ENCODE measurements around the gene GATAD2A.

GATAD2A gene

DNA sequence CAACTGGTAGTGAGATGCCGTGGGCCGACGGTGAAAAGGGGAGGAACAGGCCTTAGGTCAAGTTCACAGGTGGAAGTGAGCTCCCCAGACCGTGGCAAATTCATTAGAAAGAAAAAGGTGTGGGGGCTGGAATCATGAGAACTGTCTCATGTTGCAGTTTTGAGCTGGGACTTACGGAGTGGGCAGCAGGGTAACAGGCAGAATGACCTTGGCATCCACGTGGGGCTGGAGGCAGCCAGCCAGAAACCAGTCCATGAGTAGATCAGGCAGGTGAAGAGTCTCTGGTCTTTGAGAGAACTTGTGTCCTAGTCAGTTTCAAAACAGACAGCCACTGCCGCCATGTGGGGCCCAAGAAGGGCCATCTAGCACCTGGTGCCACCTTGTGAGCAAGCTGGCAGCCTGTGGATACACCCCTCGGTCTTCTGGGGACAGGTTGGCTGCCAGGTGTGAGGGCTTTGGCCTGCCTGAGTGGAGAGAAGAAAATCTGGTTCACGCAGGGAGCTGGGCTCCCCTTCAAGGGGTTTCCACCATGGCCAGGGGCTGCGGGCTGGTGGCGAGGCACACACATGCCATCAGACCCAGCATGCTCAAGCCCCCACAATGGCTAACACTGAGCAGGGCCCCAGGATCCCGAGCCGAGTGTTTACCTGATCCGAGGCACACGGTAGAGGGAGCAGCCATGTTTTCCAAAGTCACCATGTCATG, 86.0 kb downstream of the GATAD2A start:
- DNase-seq, result no peak

DNA sequence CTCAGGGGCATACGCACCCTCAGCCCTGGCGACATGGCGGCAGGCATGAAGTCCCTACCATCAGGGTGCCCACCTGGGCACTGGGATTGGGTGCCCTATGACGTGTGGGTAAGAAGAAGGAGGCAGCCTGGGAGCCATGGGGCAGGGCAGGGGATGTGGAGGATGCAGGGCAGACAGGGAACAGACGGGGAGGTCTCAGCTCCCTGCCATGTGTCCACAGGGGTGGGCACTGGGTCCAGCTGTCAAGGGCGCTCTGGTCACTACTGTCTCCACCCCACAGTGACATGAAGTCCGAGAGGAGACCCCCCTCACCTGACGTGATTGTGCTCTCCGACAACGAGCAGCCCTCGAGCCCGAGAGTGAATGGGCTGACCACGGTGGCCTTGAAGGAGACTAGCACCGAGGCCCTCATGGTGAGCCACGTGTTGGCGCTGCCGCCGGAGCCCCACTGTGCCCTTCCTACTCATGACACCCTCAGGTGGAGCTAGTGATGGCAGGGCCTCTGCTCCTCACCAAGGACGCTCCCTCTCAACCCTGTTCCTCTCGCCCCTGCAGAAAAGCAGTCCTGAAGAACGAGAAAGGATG, 86.6 kb downstream of the GATAD2A start:
- DNase-seq, result no peak

DNA sequence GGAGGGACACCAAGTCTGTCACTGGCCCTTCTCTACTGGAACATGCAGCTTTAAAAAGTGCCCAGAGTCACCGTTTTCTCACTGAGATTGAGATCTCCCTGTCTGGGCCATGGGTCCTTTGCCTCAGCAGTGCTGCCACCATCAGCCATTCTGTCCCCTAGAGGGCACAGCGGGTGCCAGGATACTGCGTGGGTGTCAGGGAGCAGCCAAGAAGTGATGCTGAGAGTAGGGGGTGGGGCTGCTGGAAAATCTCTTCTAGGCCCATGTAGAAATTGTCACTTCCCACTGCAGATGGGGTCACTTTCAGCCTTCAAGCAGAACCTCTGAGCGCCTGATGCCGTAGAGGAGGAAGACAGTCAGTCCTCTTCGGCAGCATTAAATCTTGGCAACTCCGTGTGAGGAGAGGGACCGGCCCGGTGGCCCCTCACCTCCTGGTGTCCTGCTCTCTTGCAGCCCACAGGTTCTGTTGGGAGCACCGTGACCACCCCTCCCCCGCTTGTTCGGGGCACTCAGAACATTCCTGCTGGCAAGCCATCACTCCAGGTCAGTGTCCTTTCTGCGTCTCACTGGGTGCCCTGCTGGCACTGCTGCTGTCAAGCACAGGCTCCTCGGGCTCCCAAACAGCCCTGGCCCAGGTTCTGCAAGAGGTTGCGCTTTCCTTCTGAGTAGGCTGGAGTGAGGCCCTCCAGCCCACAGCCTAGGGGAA, 88.5 kb downstream of the GATAD2A start:
- no peak for DNase-seq

DNA sequence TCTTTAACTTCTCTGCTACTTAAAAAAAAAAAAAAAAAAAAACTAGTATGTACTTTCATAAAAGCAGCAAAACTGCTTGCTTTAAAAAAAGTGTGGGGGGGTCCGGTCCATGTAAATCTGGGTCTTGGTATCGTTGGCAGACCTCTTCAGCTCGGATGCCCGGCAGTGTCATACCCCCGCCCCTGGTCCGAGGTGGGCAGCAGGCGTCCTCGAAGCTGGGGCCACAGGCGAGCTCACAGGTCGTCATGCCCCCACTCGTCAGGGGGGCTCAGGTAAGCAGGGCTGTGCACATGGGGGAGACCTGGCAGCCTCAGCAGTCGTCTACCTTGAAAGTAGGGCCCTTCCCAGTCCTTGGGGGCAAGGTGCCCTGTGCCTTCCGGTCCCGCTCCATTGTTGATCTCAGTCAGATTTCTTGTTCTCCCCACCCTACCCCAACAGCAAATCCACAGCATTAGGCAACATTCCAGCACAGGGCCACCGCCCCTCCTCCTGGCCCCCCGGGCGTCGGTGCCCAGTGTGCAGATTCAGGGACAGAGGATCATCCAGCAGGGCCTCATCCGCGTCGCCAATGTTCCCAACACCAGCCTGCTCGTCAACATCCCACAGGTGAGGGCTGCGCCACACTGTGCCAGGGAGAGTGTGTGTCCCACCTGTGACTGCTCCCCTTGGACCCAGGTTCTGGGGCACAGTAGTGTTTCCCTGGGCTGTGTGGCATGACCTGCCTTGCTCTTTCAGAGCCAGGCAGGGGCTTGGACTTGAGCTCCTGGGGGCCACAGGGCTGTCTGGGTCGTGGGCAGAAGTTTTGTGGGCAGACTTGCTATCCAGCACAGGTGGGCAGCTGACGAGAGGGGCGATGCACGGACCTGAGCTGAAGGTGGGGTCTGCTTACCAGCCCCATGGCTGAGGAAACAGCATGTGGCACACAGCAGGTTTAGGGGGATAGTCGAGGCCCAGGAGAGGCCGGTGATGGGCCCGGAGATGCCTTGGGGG, 90.4 kb downstream of the GATAD2A start:
- no peak for DNase-seq

DNA sequence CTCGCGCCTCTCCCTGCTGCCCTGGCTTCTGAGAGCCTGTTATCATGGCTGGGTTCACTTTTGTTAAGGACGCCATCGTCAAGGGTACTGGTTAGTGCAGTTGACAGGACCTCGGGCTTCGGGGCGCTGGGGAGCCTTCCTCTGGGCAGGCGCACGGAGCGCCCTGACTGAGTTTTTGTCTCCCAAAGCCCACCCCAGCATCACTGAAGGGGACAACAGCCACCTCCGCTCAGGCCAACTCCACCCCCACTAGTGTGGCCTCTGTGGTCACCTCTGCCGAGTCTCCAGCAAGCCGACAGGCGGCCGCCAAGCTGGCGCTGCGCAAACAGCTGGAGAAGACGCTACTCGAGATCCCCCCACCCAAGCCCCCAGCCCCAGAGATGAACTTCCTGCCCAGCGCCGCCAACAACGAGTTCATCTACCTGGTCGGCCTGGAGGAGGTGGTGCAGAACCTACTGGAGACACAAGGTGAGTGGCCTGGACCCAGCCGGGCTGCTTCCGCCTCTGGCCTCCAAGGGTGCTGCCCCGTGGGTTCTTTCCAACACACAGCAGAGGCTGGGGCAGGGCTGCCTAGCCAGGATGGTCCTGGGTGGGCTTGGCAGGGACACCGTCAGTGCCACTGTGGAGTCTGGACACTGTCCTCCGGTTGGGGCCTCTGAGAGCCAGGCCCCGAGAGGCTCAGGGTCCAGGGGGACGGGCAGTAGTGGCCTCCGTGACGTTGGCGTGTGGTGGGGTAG, 92.9 kb downstream of the GATAD2A start:
- no peak for DNase-seq

DNA sequence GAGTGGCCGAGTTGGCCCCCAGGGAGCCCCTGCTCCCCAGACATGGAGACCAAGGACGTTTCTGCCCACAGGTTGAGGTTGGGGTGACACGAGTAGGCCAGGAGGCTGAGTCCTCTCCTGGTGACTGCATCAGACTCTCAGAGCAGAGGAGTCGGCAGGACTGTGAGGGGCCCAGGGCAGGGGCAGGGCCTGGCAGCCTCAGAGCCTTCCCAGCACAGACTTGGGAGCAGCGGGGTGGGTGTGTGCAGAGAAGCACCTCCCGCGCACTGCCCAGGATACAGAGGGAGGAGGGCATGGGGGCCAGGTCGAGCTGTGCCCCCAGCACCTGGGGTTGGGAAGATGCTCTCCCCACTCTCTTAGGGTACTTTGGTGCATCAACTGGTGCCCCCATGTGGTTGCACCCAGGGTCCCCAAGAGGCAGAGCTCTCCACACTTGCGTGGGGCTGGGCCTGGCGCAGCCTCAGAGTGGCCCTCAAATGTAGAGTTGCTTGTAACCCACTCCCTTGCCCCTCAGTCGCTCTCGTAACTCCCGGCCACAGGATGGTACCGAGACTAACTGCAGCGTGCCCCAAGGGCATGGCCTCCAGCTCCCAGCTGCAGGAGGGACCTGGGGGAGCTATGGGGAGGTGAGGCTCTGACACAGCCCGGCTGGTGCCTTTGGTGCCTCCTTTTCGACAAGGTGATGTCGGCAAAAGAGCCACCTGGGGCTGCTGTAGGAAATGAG, 94.0 kb downstream of the GATAD2A start:
- DNase-seq, result no peak

DNA sequence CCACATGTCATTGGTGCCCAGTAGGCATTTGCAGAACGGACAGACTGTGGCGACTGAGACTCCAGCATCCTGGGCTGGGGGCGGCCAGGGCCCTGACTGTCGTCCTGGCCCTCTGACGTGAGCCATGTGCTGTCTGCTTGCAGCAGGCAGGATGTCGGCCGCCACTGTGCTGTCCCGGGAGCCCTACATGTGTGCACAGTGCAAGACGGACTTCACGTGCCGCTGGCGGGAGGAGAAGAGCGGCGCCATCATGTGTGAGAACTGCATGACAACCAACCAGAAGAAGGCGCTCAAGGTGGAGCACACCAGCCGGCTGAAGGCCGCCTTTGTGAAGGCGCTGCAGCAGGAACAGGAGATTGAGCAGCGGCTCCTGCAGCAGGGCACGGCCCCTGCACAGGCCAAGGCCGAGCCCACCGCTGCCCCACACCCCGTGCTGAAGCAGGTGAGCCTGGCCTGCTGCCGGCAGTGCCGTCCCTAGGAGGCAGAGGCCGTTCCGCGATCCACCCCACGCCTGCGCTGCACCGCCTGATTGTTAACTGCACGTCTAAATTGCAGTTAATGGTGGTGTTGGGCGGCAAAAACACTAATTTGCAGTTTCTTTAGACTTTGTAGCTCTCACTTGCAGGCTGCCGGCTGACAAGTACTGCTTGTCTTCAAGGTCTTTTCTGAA, 95.6 kb downstream of the GATAD2A start:
- DNase-seq, result no peak

DNA sequence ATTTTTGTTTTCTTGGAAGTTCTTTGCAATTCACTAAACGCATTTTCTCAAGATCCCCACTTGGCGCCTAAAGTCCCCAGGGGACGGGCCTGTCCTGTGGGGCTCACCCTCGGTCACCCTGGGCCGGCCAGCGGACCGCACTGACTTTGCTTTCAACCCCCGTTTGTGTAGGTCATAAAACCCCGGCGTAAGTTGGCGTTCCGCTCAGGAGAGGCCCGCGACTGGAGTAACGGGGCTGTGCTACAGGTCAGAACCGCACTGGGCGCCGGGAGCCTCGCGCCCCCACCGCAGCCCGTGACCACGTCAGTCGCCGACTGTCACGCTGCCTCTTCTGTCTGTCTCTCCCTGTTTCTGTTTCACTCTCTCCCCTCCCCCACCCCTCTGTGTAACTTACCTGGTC, 96.3 kb downstream of the GATAD2A start:
- DNase-seq, result no peak

DNA sequence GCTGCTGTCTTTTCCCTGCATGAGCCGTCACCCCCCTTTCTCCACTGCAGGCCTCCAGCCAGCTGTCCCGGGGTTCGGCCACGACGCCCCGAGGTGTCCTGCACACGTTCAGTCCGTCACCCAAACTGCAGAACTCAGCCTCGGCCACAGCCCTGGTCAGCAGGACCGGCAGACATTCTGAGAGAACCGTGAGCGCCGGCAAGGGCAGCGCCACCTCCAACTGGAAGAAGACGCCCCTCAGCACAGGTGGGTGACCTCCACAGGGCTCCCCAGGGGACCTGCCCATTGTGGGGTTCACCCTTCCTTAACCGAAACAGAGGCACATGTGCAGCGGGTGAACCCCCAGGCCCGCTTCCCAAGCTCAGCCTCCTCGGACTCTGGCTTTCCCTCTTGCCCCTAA, 96.8 kb downstream of the GATAD2A start:
- no peak for DNase-seq

DNA sequence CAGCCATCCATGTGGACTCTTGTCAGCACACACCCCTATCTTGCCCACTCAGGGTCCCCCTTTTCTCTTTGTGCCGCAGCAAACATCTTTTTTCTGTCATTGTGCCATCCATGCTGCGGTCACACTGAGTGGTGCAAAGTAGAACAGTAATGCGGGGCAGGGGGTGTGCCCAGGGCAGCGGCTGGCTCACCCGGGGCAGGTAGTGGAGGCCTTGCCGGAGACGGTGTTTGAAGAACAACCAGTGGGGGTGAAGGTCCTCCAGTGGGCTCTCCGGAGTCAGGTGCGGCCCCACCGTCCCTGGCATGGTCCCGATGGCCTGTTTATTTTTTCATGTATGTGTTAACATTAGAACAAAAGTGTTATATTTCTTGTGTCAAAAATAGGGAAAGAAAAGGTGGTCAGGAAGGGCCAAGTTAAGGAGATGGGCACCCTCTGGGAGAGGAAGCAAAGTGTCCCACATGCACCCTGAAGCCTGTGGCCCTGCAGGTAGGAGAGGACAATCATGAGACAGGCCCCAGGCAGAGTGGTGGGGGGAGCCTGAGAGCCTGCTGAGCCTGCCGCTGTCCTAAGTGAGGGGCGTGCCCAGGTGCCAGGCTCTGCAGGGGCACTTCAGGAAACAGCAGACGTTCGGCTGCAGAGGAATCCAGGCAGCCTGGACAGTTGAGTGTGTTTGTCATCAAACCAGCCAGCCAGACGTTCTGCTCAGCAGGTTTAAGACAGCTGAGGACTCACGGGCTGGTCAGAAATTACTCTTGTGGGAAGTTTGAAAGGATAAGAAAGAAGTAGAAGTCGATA, 97.5 kb downstream of the GATAD2A start:
- DNase-seq, result no peak

DNA sequence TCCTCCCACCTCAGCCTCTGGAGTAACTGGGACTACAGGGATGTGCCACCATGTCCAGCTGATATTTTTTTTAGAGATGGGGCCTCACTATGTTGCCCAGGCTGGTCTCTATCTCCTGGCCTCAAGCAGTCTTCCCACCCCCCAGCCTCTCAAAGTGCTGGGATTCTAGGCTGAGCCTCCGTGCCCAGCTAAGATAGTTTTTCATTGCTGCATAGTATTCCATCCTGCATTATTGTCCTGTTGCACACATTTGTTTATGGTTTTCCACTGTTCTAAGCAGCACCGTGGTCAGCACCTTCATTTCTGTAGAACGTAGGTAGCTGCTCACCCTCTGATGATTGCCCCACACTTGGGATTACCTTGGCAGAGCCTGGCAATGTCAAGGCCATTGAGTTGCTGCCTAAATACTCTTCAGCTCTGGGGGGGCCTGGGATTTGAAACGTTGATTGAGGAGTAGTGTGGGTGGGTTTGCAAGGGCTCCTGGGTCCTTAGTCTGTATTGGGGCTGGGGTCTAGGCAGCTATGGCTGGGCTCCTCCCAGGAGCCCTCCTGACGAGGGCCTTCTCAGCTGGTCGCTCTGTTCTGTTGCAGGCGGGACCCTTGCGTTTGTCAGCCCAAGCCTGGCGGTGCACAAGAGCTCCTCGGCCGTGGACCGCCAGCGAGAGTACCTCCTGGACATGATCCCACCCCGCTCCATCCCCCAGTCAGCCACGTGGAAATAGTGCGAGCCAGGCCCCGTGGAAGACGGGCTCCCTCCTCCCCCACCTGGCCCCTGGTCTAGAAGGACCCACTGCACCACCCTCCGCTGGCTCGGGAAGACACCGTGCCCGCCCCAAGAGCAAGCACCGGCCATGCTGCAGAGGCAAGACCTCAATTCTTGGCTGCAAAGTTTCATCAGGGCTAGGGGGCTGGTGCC, 99.5 kb downstream of the GATAD2A start:
- DNase-seq, result no peak

DNA sequence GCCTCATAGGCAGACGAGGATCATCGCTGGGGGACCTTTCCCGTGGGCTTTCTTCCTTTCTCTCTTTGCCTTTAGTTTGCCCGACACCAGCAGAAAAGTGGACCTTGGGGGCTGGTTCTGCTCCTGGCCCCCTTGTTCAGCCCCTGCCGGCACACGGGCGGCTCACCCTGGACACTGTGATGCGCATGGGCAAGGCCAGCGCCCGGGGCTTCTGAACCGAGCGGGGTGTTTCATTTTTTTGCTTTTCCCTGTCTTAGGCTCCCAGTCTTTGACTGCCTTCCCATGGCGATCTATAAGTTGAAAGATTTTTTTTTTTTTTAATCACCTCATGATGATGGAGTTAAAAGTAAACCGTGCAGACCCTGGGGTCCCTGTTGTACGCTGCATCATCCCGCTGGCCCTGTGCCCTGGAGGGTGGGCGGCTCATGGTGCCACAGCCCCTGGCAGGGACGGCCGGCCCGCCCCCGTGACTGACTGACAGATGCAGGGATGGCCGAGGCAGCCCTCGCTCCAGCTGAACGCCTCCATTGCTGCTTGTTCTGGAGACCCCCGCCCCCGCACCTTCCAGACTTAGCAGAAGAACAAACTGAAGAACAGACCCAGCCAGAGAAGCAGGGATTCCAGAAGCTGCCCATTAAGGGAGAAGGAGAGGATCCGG, 100.3 kb downstream of the GATAD2A start:
- no peak for DNase-seq

DNA sequence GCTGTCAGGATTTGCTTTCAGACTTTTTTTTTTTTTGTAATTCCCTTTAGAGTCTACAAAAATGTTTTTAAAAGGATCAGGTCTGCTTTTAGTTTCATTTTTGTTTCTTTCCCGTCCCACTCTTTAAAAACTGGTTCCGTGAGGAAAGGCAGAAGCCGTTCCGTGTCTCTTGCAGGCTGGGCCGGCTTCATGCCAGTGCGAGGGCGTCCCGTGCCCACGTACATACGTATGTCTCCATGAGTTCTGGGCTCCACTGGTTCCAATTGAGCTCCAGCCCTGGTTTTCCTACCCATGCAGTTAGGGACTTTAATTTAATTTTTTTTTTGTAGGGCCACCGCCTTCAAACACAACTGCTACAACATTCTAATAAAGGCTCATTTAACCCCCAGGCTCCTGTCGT, 101.1 kb downstream of the GATAD2A start:
- DNase-seq, result no peak

DNA sequence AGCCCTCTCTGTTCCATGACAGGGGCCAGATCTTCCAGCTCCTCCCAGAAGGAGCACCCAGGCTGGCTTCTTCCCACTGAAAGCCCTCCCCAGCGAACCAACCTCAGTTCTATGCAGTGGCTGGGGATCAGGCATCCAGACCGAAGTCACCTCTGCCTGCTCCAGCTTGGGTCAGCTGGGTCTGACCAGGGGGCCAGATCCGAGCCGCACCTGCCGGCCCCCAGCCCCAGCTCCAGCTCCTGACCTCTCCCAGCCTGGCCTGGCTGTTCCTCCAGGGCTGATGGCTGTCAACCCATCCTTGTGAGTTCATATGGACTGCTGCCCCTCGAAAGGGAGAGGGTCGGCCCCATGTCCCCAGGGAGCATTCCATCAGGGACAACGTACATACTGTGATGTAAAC, 101.9 kb downstream of the GATAD2A start:
- DNase-seq, result no peak

DNA sequence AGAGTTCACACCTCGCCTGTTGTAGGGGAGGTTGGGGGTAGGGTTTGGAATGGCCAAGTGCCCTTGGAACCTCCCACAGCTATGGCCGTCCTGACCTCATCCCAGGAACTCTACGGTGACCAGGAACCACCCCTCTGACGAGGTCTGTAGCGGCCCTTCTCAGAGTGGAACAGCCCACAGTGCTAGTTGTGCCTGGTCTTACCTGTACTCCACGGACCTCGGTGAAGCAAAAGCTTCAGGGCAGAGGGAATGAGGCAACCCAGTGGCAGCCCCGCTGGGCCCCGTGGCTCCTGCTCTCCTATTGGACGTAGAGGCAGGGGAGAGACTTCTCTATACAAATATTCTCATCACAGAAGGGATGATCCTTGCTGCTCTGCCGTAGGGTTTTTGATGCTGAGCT, 102.7 kb downstream of the GATAD2A start:
- no peak for DNase-seq

DNA sequence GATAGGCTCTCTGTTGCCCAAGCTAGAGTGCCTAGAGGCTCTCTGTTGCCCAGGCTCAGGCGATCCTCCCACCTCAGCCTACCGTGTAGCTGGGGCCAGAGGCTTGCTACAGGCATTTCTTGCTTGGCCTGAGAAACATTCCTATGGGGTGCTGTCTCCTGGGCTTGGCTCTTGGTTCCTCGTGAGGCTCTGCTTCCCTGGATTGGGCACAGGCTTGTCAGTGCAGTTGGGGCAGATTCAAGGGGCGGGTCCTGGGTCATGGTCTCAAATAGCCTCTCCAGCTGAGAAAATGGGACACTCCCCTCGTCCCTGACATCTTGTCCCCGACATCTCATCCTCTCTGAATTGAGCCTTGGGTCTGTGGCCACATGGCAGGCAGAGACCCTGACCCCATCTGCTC, 105.0 kb downstream of the GATAD2A start:
- DNase-seq, result peak; percentile 8

DNA sequence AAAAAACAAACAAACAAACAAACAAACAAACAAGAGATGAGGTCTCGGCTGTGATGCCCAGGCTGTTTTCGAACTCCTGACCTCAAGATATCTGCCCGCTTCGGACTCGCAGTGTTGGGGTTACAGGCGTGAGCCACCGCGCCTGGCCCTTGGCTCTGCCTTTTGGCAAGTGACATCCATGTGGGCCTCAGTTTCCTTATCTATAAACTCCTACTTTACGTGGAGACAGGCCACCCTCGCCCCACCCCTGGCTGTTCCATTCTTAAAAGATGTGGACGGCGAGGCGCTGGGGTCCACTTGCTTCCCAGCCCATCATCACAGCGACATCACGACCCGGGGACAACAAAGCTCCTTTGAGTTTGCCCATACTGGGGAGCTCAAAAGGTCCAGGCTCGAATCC, 108.2 kb downstream of the GATAD2A start:
- no peak for DNase-seq

DNA sequence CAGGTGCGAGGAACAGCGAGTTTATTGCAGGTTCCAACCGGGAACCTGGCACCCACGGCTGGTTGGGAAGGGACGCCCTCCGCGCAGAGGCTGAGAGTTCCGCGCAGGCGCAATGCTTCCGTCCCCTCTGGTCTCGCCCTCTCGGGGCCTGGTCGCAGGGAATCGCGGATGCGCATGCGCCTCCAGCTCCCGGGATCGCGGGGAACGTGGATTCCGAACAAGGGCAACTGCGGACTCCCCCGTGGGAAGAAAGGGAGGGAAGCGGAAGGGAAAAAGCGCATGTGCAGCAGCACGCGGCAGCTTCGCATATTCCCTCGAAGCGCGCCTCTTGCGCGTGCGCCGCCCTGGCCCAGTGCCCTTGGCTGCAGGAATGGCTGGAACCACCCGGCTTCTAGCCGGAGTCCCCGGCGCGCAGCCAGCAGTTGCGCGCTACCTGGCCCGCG, 108.8 kb downstream of the GATAD2A start:
- no peak for DNase-seq
